HCT116 (cell line): ENCODE data around the gene PDE9A.

Source experiments
- CBX3 ChIP-seq: IDR thresholded peaks from 2 replicates; pipeline ENCODE4 v1.6.1; 2012; ENCODE audit warnings: low read depth
- CEBPB ChIP-seq: IDR thresholded peaks from 2 replicates; pipeline ENCODE4 v1.6.1; 2012; ENCODE audit warnings: low read depth
- POLR2A ChIP-seq: IDR thresholded peaks from 2 replicates; pipeline ENCODE4 v1.7.0; 2011; ENCODE audit warnings: borderline replicate concordance; ENCODE audit not compliant: insufficient read depth, insufficient read length; ENCODE audit errors: extremely low read depth
- POLR2AphosphoS5 ChIP-seq: IDR thresholded peaks from 2 replicates; pipeline ENCODE4 v1.6.1; 2011; ENCODE audit warnings: mild to moderate bottlenecking, low read depth, low read length, moderate library complexity
- SIN3A ChIP-seq: IDR thresholded peaks from 2 replicates; pipeline ENCODE4 v1.6.1; 2012; ENCODE audit warnings: low read depth
- ZNF274 ChIP-seq: fragments of 200-500 bp; sonication (Bioruptor generic); IDR thresholded peaks from 2 replicates; pipeline ENCODE4 v1.6.1; 2014; ENCODE audit warnings: mild to moderate bottlenecking, low read depth, low read length, inconsistent platforms
- TF ChIP-seq, protein P1 (sequence below), 3 experiments: fragments of 200-600 bp in 1 of 3; sonication (generic) in 1 of 3; IDR thresholded peaks in 2 of 3; conservative IDR thresholded peaks in 1 of 3; 2 replicates each; pipeline ENCODE4 v1.5.1; 2012 to 2017; ENCODE audit warnings: low read depth in 2 of 3, low read length in 2 of 3, antibody characterized with exemption in 1 of 3, borderline replicate concordance in 1 of 3, control low read depth in 1 of 3, mild to moderate bottlenecking in 1 of 3, mixed read lengths in 1 of 3, mixed run types in 1 of 3, moderate library complexity in 1 of 3; ENCODE audit not compliant: insufficient read depth in 1 of 3
- TF ChIP-seq, protein P2 (sequence below): IDR thresholded peaks from 2 replicates; pipeline ENCODE4 v1.6.1; 2012
- TF ChIP-seq, protein P3 (sequence below): IDR thresholded peaks from 2 replicates; pipeline ENCODE4 v1.6.1; 2011; ENCODE audit warnings: mild to moderate bottlenecking, low read length, moderate library complexity; ENCODE audit not compliant: insufficient replicate concordance; ENCODE audit errors: extremely low read depth
- TF ChIP-seq, protein P4 (sequence below): IDR thresholded peaks from 2 replicates; pipeline ENCODE4 v1.6.1; 2012

DNA sequence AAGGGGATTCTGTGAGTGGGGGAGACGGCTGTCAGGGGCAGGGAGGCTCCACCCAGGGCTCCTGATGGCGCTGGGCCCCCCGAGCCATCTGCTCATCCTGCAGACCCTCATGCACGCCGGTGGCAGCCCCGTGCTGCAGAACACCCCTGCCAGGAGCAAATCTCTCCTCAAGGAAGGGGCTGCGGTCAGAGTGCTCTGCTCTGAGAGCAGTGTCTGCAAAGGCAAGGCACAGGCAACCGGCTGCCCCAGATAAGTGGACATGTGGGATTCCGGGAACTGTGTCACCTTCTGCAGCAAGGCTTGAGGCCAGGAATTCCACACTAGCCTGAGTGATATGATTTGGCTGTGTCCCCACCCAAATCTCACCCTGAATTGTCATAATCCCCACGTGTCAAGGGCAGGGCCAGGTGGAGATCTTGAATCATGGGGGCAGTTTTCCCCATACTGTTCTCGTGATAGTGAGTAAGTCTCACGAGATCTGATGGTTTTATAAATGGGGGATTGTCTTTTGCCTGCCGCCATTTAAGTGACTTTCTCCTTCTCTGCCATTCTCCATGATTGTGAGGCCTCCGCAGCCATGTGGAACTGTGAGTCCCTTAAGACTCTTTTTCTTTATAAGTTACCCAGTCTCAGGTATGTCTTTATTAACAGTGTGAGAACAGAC, 101.0 kb downstream of the PDE9A start:
- TF ChIP-seq POLR2AphosphoS5, result no peak
- TF ChIP-seq, protein P1, sequence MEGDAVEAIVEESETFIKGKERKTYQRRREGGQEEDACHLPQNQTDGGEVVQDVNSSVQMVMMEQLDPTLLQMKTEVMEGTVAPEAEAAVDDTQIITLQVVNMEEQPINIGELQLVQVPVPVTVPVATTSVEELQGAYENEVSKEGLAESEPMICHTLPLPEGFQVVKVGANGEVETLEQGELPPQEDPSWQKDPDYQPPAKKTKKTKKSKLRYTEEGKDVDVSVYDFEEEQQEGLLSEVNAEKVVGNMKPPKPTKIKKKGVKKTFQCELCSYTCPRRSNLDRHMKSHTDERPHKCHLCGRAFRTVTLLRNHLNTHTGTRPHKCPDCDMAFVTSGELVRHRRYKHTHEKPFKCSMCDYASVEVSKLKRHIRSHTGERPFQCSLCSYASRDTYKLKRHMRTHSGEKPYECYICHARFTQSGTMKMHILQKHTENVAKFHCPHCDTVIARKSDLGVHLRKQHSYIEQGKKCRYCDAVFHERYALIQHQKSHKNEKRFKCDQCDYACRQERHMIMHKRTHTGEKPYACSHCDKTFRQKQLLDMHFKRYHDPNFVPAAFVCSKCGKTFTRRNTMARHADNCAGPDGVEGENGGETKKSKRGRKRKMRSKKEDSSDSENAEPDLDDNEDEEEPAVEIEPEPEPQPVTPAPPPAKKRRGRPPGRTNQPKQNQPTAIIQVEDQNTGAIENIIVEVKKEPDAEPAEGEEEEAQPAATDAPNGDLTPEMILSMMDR (IDR thresholded peaks at IDR 0.05 in 2 of 3, conservative IDR thresholded peaks at IDR 0.05 in 1 of 3; ENCODE audit: borderline replicate concordance in 1 of 3, insufficient read depth in 1 of 3, low read depth in 2 of 3, low read length in 2 of 3), result no peak
- TF ChIP-seq, protein P2, sequence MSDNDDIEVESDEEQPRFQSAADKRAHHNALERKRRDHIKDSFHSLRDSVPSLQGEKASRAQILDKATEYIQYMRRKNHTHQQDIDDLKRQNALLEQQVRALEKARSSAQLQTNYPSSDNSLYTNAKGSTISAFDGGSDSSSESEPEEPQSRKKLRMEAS, result no peak
- no peak for TF ChIP-seq ZNF274
- TF ChIP-seq, protein P3, sequence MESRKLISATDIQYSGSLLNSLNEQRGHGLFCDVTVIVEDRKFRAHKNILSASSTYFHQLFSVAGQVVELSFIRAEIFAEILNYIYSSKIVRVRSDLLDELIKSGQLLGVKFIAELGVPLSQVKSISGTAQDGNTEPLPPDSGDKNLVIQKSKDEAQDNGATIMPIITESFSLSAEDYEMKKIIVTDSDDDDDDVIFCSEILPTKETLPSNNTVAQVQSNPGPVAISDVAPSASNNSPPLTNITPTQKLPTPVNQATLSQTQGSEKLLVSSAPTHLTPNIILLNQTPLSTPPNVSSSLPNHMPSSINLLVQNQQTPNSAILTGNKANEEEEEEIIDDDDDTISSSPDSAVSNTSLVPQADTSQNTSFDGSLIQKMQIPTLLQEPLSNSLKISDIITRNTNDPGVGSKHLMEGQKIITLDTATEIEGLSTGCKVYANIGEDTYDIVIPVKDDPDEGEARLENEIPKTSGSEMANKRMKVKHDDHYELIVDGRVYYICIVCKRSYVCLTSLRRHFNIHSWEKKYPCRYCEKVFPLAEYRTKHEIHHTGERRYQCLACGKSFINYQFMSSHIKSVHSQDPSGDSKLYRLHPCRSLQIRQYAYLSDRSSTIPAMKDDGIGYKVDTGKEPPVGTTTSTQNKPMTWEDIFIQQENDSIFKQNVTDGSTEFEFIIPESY, result no peak
- TF ChIP-seq, protein P4, sequence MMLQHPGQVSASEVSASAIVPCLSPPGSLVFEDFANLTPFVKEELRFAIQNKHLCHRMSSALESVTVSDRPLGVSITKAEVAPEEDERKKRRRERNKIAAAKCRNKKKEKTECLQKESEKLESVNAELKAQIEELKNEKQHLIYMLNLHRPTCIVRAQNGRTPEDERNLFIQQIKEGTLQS, result no peak
- TF ChIP-seq SIN3A, result no peak
- no peak for TF ChIP-seq CEBPB
- TF ChIP-seq POLR2A, result no peak
- no peak for TF ChIP-seq CBX3
